Mammary microvascular endothelial cell (primary cell): ENCODE data around the gene RHOT2. TPM values are rescaled to one million over a fixed set of nuclear protein-coding genes. Genes with fewer than 3 reads are reported as not detected.

Experiments
- total RNA-seq: library from RNA; depleted of rRNA; stranded (reverse); fragments of >200 nt; gene quantifications from 2 replicates; pipeline ENCODE4 v1.2.3, GENCODE V29; 2015

Gene RHOT2
- total RNA-seq, 1 donor from 2014 or later = 50.4 TPM

Other genes with a start within 250 kb of the RHOT2 start
- gene RAB11FIP3, start 242.5 kb upstream of the RHOT2 start, total RNA-seq = 34.9 and 42.6 TPM in 2 replicates
- gene CAPN15, start 140.4 kb upstream of the RHOT2 start, total RNA-seq = 51.1 and 58.2 TPM in 2 replicates
- gene PRR35, start 107.7 kb upstream of the RHOT2 start, total RNA-seq = not detected in 2 replicates
- gene NHLRC4, start 101.1 kb upstream of the RHOT2 start, total RNA-seq = 0.59 and 0.67 TPM in 2 replicates
- gene PIGQ, start 98.2 kb upstream of the RHOT2 start, total RNA-seq = 25.9 and 26.0 TPM in 2 replicates
- 14.0 and 19.3 TPM in 2 replicates for gene RAB40C, start 78.1 kb upstream of the RHOT2 start, total RNA-seq
- 0.10 TPM in 1 of 2 replicates, not detected in the other for gene WFIKKN1, start 37.1 kb upstream of the RHOT2 start, total RNA-seq
- gene METTL26, start 31.8 kb upstream of the RHOT2 start, total RNA-seq = 146 and 160 TPM in 2 replicates
- 27.6 and 35.6 TPM in 2 replicates for gene MCRIP2, start 26.3 kb upstream of the RHOT2 start, total RNA-seq
- 6.9 and 10.6 TPM in 2 replicates for gene WDR90, start 18.8 kb upstream of the RHOT2 start, total RNA-seq
- 0.07 and 0.69 TPM in 2 replicates for gene RHBDL1, start 7.5 kb downstream of the RHOT2 start, total RNA-seq
- gene STUB1, start 12.3 kb downstream of the RHOT2 start, total RNA-seq = 176 and 178 TPM in 2 replicates
- gene JMJD8, start 16.2 kb downstream of the RHOT2 start, total RNA-seq = 71.3 and 89.9 TPM in 2 replicates
- 9.1 and 9.5 TPM in 2 replicates for gene WDR24, start 22.3 kb downstream of the RHOT2 start, total RNA-seq
- 0.07 TPM in 1 of 2 replicates, not detected in the other for gene FBXL16, start 37.7 kb downstream of the RHOT2 start, total RNA-seq
- 32.8 and 48.0 TPM in 2 replicates for gene METRN, start 47.0 kb downstream of the RHOT2 start, total RNA-seq
- gene ANTKMT, start 53.0 kb downstream of the RHOT2 start, total RNA-seq = 39.4 and 43.4 TPM in 2 replicates
- not detected in 2 replicates for gene CCDC78, start 58.3 kb downstream of the RHOT2 start, total RNA-seq
- 0.79 and 1.9 TPM in 2 replicates for gene HAGHL, start 59.0 kb downstream of the RHOT2 start, total RNA-seq
- 25.8 and 30.2 TPM in 2 replicates for gene CIAO3, start 72.9 kb downstream of the RHOT2 start, total RNA-seq
- not detected in 2 replicates for gene MSLN, start 92.6 kb downstream of the RHOT2 start, total RNA-seq
- gene RPUSD1, start 120.2 kb downstream of the RHOT2 start, total RNA-seq = 36.4 and 42.7 TPM in 2 replicates
- gene CHTF18, start 120.5 kb downstream of the RHOT2 start, total RNA-seq = 19.6 and 19.7 TPM in 2 replicates
- gene GNG13, start 132.6 kb downstream of the RHOT2 start, total RNA-seq = not detected in 2 replicates